ENCODE measurements around the gene CCR1.

DNA sequence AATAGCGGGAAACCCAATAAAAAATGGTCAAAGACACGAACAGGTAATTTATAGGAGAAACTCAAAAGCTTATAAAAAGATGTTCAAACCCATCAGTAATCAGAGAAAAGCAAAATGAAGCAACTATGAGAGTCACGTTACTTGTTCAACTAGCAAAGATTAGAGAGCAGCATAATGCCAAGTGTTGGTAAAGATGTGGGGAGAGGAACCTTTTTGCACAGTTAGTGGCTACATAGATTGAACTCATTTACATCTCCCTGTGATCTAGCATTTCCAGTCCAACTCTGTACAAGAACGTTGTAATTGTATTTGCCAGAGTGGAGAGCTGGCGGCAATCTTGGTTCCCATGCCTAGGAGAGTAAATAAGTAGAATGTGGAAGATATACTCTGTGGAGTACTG, 15.2 kb downstream of the CCR1 start:
- no peak for TF ChIP-seq POLR2AphosphoS5 (IDR thresholded peaks at IDR 0.05; ENCODE audit: borderline replicate concordance, low read depth, low read length)
- no peak for TF ChIP-seq EZH2 (IDR thresholded peaks at IDR 0.05)
- no peak for TF ChIP-seq FOXP2 (optimal IDR thresholded peaks at IDR 0.05; ENCODE audit: control extremely low read depth, extremely low read length, insufficient read depth)

Measured in SK-N-MC (cell line).